SK-N-SH (cell line): ENCODE results near the gene PPP3CB.

Experiments used
- EP300 ChIP-seq, 2 experiments: IDR thresholded peaks; 2 replicates each; pipeline versions ENCODE4 v1.4.0 to v1.6.1; 2012; ENCODE audit warnings: borderline replicate concordance in 1 of 2, low read depth in 1 of 2, low read length in 1 of 2
- EZH2phosphoT487 ChIP-seq: fragments of 200-600 bp; sonication (generic); IDR thresholded peaks from 2 replicates; pipeline ENCODE4 v1.6.1; 2017; ENCODE audit warnings: low read depth, mixed run types, mild to moderate bottlenecking, antibody characterized with exemption, moderate library complexity, borderline replicate concordance
- FOXM1 ChIP-seq: IDR thresholded peaks from 2 replicates; pipeline ENCODE4 v1.4.0; 2012; ENCODE audit warnings: low read depth, mild to moderate bottlenecking
- POLR2AphosphoS5 ChIP-seq: IDR thresholded peaks from 2 replicates; pipeline ENCODE4 v1.6.1; 2012; ENCODE audit warnings: low read depth, low read length
- RXRA ChIP-seq: IDR thresholded peaks from 2 replicates; pipeline ENCODE4 v1.4.0; 2012; ENCODE audit warnings: low read depth, mild to moderate bottlenecking, borderline replicate concordance
- SMC3 ChIP-seq: IDR thresholded peaks from 2 replicates; pipeline ENCODE4 v1.6.1; 2012; ENCODE audit warnings: low read depth, low read length, improper control_type of control experiment
- YY1 ChIP-seq: IDR thresholded peaks from 2 replicates; pipeline ENCODE4 v1.4.0; 2012; ENCODE audit warnings: low read depth, mild to moderate bottlenecking
- TF ChIP-seq, protein P1 (sequence below): fragments of 200-600 bp; sonication (generic); IDR thresholded peaks from 2 replicates; pipeline ENCODE4 v1.6.1; 2017; ENCODE audit warnings: antibody characterized with exemption, mild to moderate bottlenecking, moderate library complexity

DNA sequence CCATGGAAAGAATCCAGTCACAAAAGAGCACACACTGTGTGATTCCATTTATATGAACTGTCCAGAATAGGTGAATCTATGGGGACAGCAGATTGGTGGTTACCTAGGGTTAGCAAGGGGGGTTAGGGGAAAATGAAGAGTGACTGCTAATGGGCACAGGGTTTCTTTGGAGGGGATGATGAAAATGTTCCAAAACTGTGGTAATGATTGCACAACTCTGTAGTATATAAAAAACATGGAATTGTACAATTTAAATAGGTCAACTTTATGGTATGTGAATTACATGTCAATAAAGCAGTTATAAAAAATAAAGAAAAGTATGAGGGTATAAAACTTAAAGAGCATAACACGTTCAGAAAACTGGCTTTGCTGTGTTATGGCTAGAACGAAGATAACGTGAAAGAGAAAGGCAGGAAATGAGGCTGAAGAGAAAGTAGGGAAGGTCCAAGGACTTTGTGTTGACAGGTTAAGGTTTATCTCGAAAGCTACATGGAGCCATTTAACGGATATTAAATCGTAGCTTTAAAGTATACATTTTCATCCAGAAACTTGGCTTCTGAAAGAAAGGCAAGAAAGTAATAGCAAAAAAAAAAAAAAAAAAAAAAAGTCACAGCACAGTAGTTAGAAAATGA is 36.0 kb downstream of the PPP3CB start:
- no peak for TF ChIP-seq EP300 (IDR thresholded peaks at IDR 0.05; ENCODE audit: borderline replicate concordance in 1 of 2, low read depth in 1 of 2, low read length in 1 of 2)
- TF ChIP-seq, protein P1, sequence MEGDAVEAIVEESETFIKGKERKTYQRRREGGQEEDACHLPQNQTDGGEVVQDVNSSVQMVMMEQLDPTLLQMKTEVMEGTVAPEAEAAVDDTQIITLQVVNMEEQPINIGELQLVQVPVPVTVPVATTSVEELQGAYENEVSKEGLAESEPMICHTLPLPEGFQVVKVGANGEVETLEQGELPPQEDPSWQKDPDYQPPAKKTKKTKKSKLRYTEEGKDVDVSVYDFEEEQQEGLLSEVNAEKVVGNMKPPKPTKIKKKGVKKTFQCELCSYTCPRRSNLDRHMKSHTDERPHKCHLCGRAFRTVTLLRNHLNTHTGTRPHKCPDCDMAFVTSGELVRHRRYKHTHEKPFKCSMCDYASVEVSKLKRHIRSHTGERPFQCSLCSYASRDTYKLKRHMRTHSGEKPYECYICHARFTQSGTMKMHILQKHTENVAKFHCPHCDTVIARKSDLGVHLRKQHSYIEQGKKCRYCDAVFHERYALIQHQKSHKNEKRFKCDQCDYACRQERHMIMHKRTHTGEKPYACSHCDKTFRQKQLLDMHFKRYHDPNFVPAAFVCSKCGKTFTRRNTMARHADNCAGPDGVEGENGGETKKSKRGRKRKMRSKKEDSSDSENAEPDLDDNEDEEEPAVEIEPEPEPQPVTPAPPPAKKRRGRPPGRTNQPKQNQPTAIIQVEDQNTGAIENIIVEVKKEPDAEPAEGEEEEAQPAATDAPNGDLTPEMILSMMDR, result no peak
- TF ChIP-seq RXRA, result no peak
- TF ChIP-seq YY1, result no peak
- TF ChIP-seq FOXM1, result no peak
- no peak for TF ChIP-seq SMC3
- TF ChIP-seq EZH2phosphoT487, result no peak
- TF ChIP-seq POLR2AphosphoS5, result no peak
